ENCODE results near the gene FAT1. TPM values are rescaled to one million over a fixed set of nuclear protein-coding genes. Genes with fewer than 3 reads are reported as not detected.

FAT1 gene
- total RNA-seq, 1 experiment from 2014 or later = 172 TPM

GRCh38 chr4:186669735-186670134, 53.9 kb downstream of the FAT1 start:
- peaks cover 3% of the 10 kb centered on the region; the same call in 1 of the 2 replicates for H3K9me3 Mint-ChIP-seq
- DNase-seq (ENCODE audit: low spot score) (no peak), ATAC-seq (peak; percentile 46; the same call in 1 of the 2 replicates)
- ChIA-PET CTCF (interaction anchor here (0.8 to 1.5 kb wide), 5 partner anchors 17 to 83 kb away, joined by 3 to 4 read pairs (median 3); partner anchors contain the start of gene FAT1), POLR2A (no interaction called here)
- H3K4me3 Mint-ChIP-seq = peak overlapping the region; percentile 61
- peaks cover 17% of the 10 kb centered on the region for H3K36me3 Mint-ChIP-seq
- H3K27me3 Mint-ChIP-seq (ENCODE audit: low read depth) = no peaks in the 10 kb centered on the region
- TF ChIP-seq ERG (CRISPR knock-in tag; IDR thresholded peaks at IDR 0.05) (no peak), ZNF671 (CRISPR knock-in tag; IDR thresholded peaks at IDR 0.05) (no peak), ZNF396 (CRISPR knock-in tag; IDR thresholded peaks at IDR 0.05; ENCODE audit: borderline replicate concordance) (no peak), NR3C1 (CRISPR knock-in tag; conservative IDR thresholded peaks at IDR 0.05; ENCODE audit: low read depth) (no peak), TP53 (CRISPR knock-in tag; IDR thresholded peaks at IDR 0.05) (no peak), GRHL2 (CRISPR knock-in tag; IDR thresholded peaks at IDR 0.05; ENCODE audit: insufficient replicate concordance, severe bottlenecking) (no peak), ESRRA (CRISPR knock-in tag; IDR thresholded peaks at IDR 0.05; ENCODE audit: borderline replicate concordance) (no peak), PRRX2 (CRISPR knock-in tag; IDR thresholded peaks at IDR 0.05) (no peak)
- TF ChIP-seq, protein P1, sequence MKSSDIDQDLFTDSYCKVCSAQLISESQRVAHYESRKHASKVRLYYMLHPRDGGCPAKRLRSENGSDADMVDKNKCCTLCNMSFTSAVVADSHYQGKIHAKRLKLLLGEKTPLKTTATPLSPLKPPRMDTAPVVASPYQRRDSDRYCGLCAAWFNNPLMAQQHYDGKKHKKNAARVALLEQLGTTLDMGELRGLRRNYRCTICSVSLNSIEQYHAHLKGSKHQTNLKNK (CRISPR knock-in tag; IDR thresholded peaks at IDR 0.05) = no peak
- TF ChIP-seq, protein P2, sequence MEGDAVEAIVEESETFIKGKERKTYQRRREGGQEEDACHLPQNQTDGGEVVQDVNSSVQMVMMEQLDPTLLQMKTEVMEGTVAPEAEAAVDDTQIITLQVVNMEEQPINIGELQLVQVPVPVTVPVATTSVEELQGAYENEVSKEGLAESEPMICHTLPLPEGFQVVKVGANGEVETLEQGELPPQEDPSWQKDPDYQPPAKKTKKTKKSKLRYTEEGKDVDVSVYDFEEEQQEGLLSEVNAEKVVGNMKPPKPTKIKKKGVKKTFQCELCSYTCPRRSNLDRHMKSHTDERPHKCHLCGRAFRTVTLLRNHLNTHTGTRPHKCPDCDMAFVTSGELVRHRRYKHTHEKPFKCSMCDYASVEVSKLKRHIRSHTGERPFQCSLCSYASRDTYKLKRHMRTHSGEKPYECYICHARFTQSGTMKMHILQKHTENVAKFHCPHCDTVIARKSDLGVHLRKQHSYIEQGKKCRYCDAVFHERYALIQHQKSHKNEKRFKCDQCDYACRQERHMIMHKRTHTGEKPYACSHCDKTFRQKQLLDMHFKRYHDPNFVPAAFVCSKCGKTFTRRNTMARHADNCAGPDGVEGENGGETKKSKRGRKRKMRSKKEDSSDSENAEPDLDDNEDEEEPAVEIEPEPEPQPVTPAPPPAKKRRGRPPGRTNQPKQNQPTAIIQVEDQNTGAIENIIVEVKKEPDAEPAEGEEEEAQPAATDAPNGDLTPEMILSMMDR (IDR thresholded peaks at IDR 0.05) = no peak
- H3K4me1 Mint-ChIP-seq = peaks cover 55% of the 10 kb centered on the region
- H3K27ac Mint-ChIP-seq = peak overlapping the region; percentile 86

- peaks cover 3% of the 10 kb centered on the region; the same call in 1 of the 2 replicates for H3K9me3 Mint-ChIP-seq
- DNase-seq (ENCODE audit: low spot score) (peak; percentile 61), ATAC-seq (peak; percentile 93)
- peak overlapping the region; percentile 89 for H3K27ac Mint-ChIP-seq
- H3K4me1 Mint-ChIP-seq = peaks cover 51% of the 10 kb centered on the region
- H3K27me3 Mint-ChIP-seq (ENCODE audit: low read depth) = no peaks in the 10 kb centered on the region
- peaks cover 17% of the 10 kb centered on the region for H3K36me3 Mint-ChIP-seq
- TF ChIP-seq, protein P3, sequence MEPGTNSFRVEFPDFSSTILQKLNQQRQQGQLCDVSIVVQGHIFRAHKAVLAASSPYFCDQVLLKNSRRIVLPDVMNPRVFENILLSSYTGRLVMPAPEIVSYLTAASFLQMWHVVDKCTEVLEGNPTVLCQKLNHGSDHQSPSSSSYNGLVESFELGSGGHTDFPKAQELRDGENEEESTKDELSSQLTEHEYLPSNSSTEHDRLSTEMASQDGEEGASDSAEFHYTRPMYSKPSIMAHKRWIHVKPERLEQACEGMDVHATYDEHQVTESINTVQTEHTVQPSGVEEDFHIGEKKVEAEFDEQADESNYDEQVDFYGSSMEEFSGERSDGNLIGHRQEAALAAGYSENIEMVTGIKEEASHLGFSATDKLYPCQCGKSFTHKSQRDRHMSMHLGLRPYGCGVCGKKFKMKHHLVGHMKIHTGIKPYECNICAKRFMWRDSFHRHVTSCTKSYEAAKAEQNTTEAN (CRISPR knock-in tag; IDR thresholded peaks at IDR 0.05) = no peak
- TF ChIP-seq, protein P4, sequence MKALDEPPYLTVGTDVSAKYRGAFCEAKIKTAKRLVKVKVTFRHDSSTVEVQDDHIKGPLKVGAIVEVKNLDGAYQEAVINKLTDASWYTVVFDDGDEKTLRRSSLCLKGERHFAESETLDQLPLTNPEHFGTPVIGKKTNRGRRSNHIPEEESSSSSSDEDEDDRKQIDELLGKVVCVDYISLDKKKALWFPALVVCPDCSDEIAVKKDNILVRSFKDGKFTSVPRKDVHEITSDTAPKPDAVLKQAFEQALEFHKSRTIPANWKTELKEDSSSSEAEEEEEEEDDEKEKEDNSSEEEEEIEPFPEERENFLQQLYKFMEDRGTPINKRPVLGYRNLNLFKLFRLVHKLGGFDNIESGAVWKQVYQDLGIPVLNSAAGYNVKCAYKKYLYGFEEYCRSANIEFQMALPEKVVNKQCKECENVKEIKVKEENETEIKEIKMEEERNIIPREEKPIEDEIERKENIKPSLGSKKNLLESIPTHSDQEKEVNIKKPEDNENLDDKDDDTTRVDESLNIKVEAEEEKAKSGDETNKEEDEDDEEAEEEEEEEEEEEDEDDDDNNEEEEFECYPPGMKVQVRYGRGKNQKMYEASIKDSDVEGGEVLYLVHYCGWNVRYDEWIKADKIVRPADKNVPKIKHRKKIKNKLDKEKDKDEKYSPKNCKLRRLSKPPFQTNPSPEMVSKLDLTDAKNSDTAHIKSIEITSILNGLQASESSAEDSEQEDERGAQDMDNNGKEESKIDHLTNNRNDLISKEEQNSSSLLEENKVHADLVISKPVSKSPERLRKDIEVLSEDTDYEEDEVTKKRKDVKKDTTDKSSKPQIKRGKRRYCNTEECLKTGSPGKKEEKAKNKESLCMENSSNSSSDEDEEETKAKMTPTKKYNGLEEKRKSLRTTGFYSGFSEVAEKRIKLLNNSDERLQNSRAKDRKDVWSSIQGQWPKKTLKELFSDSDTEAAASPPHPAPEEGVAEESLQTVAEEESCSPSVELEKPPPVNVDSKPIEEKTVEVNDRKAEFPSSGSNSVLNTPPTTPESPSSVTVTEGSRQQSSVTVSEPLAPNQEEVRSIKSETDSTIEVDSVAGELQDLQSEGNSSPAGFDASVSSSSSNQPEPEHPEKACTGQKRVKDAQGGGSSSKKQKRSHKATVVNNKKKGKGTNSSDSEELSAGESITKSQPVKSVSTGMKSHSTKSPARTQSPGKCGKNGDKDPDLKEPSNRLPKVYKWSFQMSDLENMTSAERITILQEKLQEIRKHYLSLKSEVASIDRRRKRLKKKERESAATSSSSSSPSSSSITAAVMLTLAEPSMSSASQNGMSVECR (CRISPR knock-in tag; IDR thresholded peaks at IDR 0.05; ENCODE audit: borderline replicate concordance) = no peak
- peak; percentile 61; the same call in 1 of the 2 replicates for TF ChIP-seq FOXK1 (CRISPR knock-in tag; IDR thresholded peaks at IDR 0.05)
- 0 out of 2 replicates have a peak, but pooled peaks have one; percentile 41 for TF ChIP-seq FOXP1 (CRISPR knock-in tag; IDR thresholded peaks at IDR 0.05; ENCODE audit: borderline replicate concordance)
- TF ChIP-seq ZBTB21 (CRISPR knock-in tag; IDR thresholded peaks at IDR 0.05; ENCODE audit: borderline replicate concordance) = peak; percentile 75; the same call in 1 of the 2 replicates
- TF ChIP-seq ETV6 (CRISPR knock-in tag; IDR thresholded peaks at IDR 0.05) = 0 out of 2 replicates have a peak, but pooled peaks have one; percentile 53
- 0 out of 2 replicates have a peak, but pooled peaks have one; percentile 18 for TF ChIP-seq SP1 (CRISPR knock-in tag; conservative IDR thresholded peaks at IDR 0.05)
- H3K4me3 Mint-ChIP-seq = peak overlapping the region; percentile 61
- POLR2A ChIA-PET = no interaction called here
- CTCF ChIA-PET = interaction anchor here (0.8 to 1.5 kb wide), 5 partner anchors 17 to 82 kb away, joined by 3 to 4 read pairs (median 3); partner anchors contain the start of gene FAT1
Measured at GRCh38 chr4:186669159-186669731, 54.4 kb downstream of the FAT1 start.

Measured in WTC11 (cell line).